Cardiac muscle cell (in vitro differentiated cells and primary cell): ENCODE measurements around the gene ANKZF1. TPM values are rescaled to one million over a fixed set of nuclear protein-coding genes. Genes with fewer than 3 reads are reported as not detected.

Source experiments
- DNase-seq, 2 donors: peaks; one replicate each; pipeline versions ENCODE4 v3.0.0 to v3.0.0-alpha.2; 2010 to 2017; ENCODE audit warnings: low read depth in 1 of 2, low spot score in 1 of 2
- H3K27ac ChIP-seq: fragments of 200-600 bp; sonication (generic); 2 replicates; pipeline ENCODE4 v1.5.1; 2016
- H3K27me3 ChIP-seq: fragments of 200-600 bp; sonication (generic); 2 replicates; pipeline ENCODE4 v1.6.0; 2016; ENCODE audit warnings: control low read depth
- H3K36me3 ChIP-seq: fragments of 200-600 bp; sonication (generic); 2 replicates; pipeline ENCODE4 v1.5.1; 2016; ENCODE audit warnings: control low read depth
- H3K4me1 ChIP-seq: fragments of 200-600 bp; sonication (generic); 2 replicates; pipeline ENCODE4 v1.8.1; 2017; ENCODE audit warnings: low read depth, mild to moderate bottlenecking, mixed run types
- H3K4me3 ChIP-seq: fragments of 200-600 bp; sonication (generic); 2 replicates; pipeline ENCODE4 v1.5.1; 2016; ENCODE audit warnings: mild to moderate bottlenecking
- H3K9me3 ChIP-seq: fragments of 200-600 bp; sonication (generic); 2 replicates; pipeline ENCODE4 v1.5.1; 2017; ENCODE audit warnings: low read depth, mild to moderate bottlenecking, control low read depth
- polyA plus RNA-seq: library from polyadenylated mRNA; unstranded; fragments of >200 nt; fragmentation: Nextera tagmentation; extraction: Ambion mirVana; gene quantifications from 2 replicates; pipeline ENCODE4 v1.2.1, GENCODE V29; 2016
- total RNA-seq: library from RNA; depleted of rRNA; stranded (reverse); fragments of >200 nt; gene quantifications from 2 replicates; pipeline ENCODE4 v1.2.3, GENCODE V29; 2016
- TF ChIP-seq, protein P1 (sequence below): IDR thresholded peaks from 2 replicates; pipeline ENCODE4 v1.5.1; 2012; ENCODE audit warnings: low read depth, mild to moderate bottlenecking, low read length

ANKZF1 gene
- total and polyA plus RNA-seq, 2 experiments from 2014 or later: 139 to 175 TPM

DNA sequence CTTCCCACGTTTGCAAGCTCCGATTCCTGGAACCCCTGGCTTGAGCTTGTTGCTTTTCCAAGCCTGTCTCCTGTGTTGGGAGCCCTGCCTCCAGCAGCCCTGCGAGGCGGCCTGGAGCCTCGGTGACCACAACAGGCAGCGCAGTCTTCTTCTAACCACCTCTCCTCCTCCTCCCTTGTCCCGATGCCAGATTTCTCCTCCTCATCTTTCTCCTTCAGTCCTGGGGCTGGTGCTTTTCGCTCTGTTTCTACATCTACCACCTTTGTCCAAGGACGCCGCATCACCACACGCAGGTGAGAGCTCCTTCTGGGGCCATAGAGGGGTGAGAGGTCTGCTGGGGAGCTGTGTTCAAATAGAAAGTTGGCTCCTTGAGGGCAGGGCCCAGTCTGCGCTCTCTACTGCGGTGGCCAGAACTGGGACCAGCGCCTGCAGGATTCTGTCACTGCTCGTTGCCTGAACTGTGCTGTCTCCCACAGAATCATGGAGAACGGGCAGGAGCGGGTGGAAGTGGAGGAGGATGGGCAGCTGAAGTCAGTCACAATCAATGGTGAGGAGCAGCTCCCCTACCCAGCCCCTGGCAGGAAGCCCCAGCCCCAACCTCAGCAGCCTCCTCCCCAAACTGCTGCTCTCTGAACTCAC lies 53.5 kb downstream of the ANKZF1 start:
- no peak for DNase-seq
- peaks cover 20% of the 10 kb centered on the region for H3K36me3 ChIP-seq
- H3K9me3 ChIP-seq: no peaks in the 10 kb centered on the region
- no peak overlapping the region for H3K27ac ChIP-seq
- TF ChIP-seq, protein P1, sequence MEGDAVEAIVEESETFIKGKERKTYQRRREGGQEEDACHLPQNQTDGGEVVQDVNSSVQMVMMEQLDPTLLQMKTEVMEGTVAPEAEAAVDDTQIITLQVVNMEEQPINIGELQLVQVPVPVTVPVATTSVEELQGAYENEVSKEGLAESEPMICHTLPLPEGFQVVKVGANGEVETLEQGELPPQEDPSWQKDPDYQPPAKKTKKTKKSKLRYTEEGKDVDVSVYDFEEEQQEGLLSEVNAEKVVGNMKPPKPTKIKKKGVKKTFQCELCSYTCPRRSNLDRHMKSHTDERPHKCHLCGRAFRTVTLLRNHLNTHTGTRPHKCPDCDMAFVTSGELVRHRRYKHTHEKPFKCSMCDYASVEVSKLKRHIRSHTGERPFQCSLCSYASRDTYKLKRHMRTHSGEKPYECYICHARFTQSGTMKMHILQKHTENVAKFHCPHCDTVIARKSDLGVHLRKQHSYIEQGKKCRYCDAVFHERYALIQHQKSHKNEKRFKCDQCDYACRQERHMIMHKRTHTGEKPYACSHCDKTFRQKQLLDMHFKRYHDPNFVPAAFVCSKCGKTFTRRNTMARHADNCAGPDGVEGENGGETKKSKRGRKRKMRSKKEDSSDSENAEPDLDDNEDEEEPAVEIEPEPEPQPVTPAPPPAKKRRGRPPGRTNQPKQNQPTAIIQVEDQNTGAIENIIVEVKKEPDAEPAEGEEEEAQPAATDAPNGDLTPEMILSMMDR: no peak
- peaks cover 8% of the 10 kb centered on the region for H3K4me1 ChIP-seq
- H3K4me3 ChIP-seq: no peak overlapping the region
- no peaks in the 10 kb centered on the region for H3K27me3 ChIP-seq

GRCh38 chr2:219284501-219285372 lies 55.1 kb downstream of the ANKZF1 start:
- Histone ChIP-seq H3K4me3 (no peak overlapping the region), H3K27me3 (no peaks in the 10 kb centered on the region), H3K4me1 (no peaks in the 10 kb centered on the region), H3K9me3 (no peaks in the 10 kb centered on the region), H3K27ac (no peak overlapping the region), H3K36me3 (peaks cover 20% of the 10 kb centered on the region)
- TF ChIP-seq, protein P1: no peak
- no peak for DNase-seq

DNA sequence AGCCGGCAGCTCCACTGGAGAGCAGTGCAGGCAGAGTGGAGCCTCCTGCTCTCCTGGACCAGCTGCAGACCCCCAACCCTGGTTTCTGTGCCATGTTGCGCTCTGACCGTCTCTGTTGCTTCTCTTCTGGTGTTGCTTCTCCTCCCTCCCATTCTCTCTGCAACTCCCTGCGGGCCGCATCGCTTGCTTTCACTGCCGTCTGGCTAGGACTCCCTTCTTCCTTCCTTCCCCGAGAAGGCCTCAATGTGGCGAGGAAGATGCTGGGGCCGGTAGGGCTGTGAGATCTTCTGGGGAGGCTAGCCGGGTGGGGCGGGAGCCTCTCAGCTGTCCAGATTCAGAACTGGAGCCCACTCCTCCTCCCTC lies 55.7 kb downstream of the ANKZF1 start:
- TF ChIP-seq, protein P1: no peak
- peaks cover 20% of the 10 kb centered on the region for H3K36me3 ChIP-seq
- H3K4me3 ChIP-seq: no peak overlapping the region
- H3K27me3 ChIP-seq: no peaks in the 10 kb centered on the region
- no peak overlapping the region for H3K27ac ChIP-seq
- H3K9me3 ChIP-seq: no peaks in the 10 kb centered on the region
- H3K4me1 ChIP-seq: no peaks in the 10 kb centered on the region
- no peak for DNase-seq

DNA sequence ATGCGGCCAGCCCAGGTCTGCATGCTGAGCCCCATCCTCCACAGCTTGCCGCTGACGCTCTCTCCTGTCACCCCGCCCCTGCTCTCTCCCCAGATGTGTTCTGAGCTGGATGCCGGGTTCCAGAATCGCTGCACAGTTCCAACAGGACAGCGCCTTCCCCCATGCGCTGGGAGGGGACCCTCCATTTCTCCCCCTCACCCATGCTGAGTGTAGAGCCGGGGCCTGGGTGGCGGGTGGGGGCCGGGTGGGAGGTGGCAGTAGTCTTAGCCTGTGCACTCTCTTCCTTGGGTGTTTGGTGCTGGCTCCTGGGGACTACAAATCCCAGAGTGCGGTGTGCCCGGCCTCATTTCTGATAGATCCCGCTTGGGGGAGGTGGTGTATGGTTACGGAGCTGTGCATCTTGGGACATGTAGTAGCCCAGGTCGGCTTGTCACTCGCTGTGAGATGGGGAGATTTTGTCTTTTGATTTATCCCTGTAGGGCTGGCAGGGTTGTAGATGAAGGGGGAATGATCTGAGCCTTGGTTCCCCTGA lies 56.4 kb downstream of the ANKZF1 start:
- no peak overlapping the region for H3K27ac ChIP-seq
- TF ChIP-seq, protein P1: no peak
- no peaks in the 10 kb centered on the region for H3K4me1 ChIP-seq
- no peaks in the 10 kb centered on the region for H3K9me3 ChIP-seq
- no peaks in the 10 kb centered on the region for H3K27me3 ChIP-seq
- DNase-seq: peak; percentile 70 to 71
- H3K4me3 ChIP-seq: no peak overlapping the region
- peaks cover 16% of the 10 kb centered on the region for H3K36me3 ChIP-seq

Other genes starting within 250 kb of the ANKZF1 start
- not detected in 2 replicates for gene FEV, start 244.6 kb upstream of the ANKZF1 start, total RNA-seq
- gene FEV, start 244.6 kb upstream of the ANKZF1 start, polyA plus RNA-seq: not detected in 2 replicates
- not detected in 2 replicates for gene CRYBA2, start 236.4 kb upstream of the ANKZF1 start, total RNA-seq
- not detected in 2 replicates for gene CRYBA2, start 236.4 kb upstream of the ANKZF1 start, polyA plus RNA-seq
- gene CFAP65, start 188.3 kb upstream of the ANKZF1 start, total RNA-seq: 0.07 and 2.2 TPM in 2 replicates
- 0.12 and 0.45 TPM in 2 replicates for gene CFAP65, start 188.3 kb upstream of the ANKZF1 start, polyA plus RNA-seq
- not detected in 2 replicates for gene IHH, start 168.9 kb upstream of the ANKZF1 start, total RNA-seq
- not detected in 2 replicates for gene IHH, start 168.9 kb upstream of the ANKZF1 start, polyA plus RNA-seq
- 8.4 and 12.9 TPM in 2 replicates for gene NHEJ1, start 69.0 kb upstream of the ANKZF1 start, total RNA-seq
- gene NHEJ1, start 69.0 kb upstream of the ANKZF1 start, polyA plus RNA-seq: 7.7 and 9.4 TPM in 2 replicates
- gene SLC23A3, start 59.8 kb upstream of the ANKZF1 start, total RNA-seq: 0.09 TPM in 1 of 2 replicates, not detected in the other
- 0.11 TPM in 1 of 2 replicates, not detected in the other for gene SLC23A3, start 59.8 kb upstream of the ANKZF1 start, polyA plus RNA-seq
- 42.1 and 42.6 TPM in 2 replicates for gene CNPPD1, start 52.9 kb upstream of the ANKZF1 start, total RNA-seq
- 70.2 and 81.9 TPM in 2 replicates for gene CNPPD1, start 52.9 kb upstream of the ANKZF1 start, polyA plus RNA-seq
- gene RETREG2, start 51.5 kb upstream of the ANKZF1 start, total RNA-seq: 72.0 and 74.0 TPM in 2 replicates
- 77.6 and 101 TPM in 2 replicates for gene RETREG2, start 51.5 kb upstream of the ANKZF1 start, polyA plus RNA-seq
- gene ZFAND2B, start 23.0 kb upstream of the ANKZF1 start, total RNA-seq: 32.6 and 35.4 TPM in 2 replicates
- gene ZFAND2B, start 23.0 kb upstream of the ANKZF1 start, polyA plus RNA-seq: 49.0 and 54.8 TPM in 2 replicates
- 9.6 and 24.2 TPM in 2 replicates for gene ABCB6, start 10.8 kb upstream of the ANKZF1 start, total RNA-seq
- gene ABCB6, start 10.8 kb upstream of the ANKZF1 start, polyA plus RNA-seq: 24.2 and 32.9 TPM in 2 replicates
- 71.4 and 75.1 TPM in 2 replicates for gene ATG9A, start 170 bp upstream of the ANKZF1 start, total RNA-seq
- gene ATG9A, start 170 bp upstream of the ANKZF1 start, polyA plus RNA-seq: 74.3 and 85.0 TPM in 2 replicates
- 10.4 TPM in 2 replicates for gene GLB1L, start 15.6 kb downstream of the ANKZF1 start, total RNA-seq
- 3.3 and 12.0 TPM in 2 replicates for gene GLB1L, start 15.6 kb downstream of the ANKZF1 start, polyA plus RNA-seq
- 28.5 and 31.6 TPM in 2 replicates for gene STK16, start 15.7 kb downstream of the ANKZF1 start, total RNA-seq
- gene STK16, start 15.7 kb downstream of the ANKZF1 start, polyA plus RNA-seq: 12.1 and 15.8 TPM in 2 replicates
- gene TUBA4B, start 23.4 kb downstream of the ANKZF1 start, total RNA-seq: not detected in 2 replicates
- not detected in 2 replicates for gene TUBA4B, start 23.4 kb downstream of the ANKZF1 start, polyA plus RNA-seq
- 1.6 and 2.6 TPM in 2 replicates for gene TUBA4A, start 24.1 kb downstream of the ANKZF1 start, total RNA-seq
- gene TUBA4A, start 24.1 kb downstream of the ANKZF1 start, polyA plus RNA-seq: 2.3 and 6.5 TPM in 2 replicates
- gene DNAJB2, start 49.6 kb downstream of the ANKZF1 start, total RNA-seq: 182 and 223 TPM in 2 replicates
- gene DNAJB2, start 49.6 kb downstream of the ANKZF1 start, polyA plus RNA-seq: 60.6 and 61.0 TPM in 2 replicates
- 0.36 and 1.2 TPM in 2 replicates for gene PTPRN, start 79.6 kb downstream of the ANKZF1 start, total RNA-seq
- 0.22 and 1.4 TPM in 2 replicates for gene PTPRN, start 79.6 kb downstream of the ANKZF1 start, polyA plus RNA-seq
- not detected in 2 replicates for gene RESP18, start 102.9 kb downstream of the ANKZF1 start, total RNA-seq
- gene RESP18, start 102.9 kb downstream of the ANKZF1 start, polyA plus RNA-seq: not detected in 2 replicates
- gene DNPEP, start 158.1 kb downstream of the ANKZF1 start, total RNA-seq: 67.2 and 70.4 TPM in 2 replicates
- gene DNPEP, start 158.1 kb downstream of the ANKZF1 start, polyA plus RNA-seq: 104 and 117 TPM in 2 replicates
- 37.2 and 47.0 TPM in 2 replicates for gene DES, start 188.6 kb downstream of the ANKZF1 start, total RNA-seq
- gene DES, start 188.6 kb downstream of the ANKZF1 start, polyA plus RNA-seq: 17.5 and 20.4 TPM in 2 replicates
- gene SPEG, start 205.0 kb downstream of the ANKZF1 start, total RNA-seq: 275 and 292 TPM in 2 replicates
- 185 and 188 TPM in 2 replicates for gene SPEG, start 205.0 kb downstream of the ANKZF1 start, polyA plus RNA-seq